ENCODE results near the gene USP27X. TPM values are rescaled to one million over a fixed set of nuclear protein-coding genes. Genes with fewer than 3 reads are reported as not detected.

USP27X gene
- total and polyA plus RNA-seq, 2 of the 4 experiments (the other 2 are of a cell fraction), result 2.7 to 6.3 TPM

GRCh38 chrX:49868739-49869138, 10.5 kb upstream of the USP27X start:
- Histone ChIP-seq H4K91ac (ENCODE audit: insufficient read depth, low read depth, low read length) (no peak overlapping the region), H2BK15ac (ENCODE audit: low read depth, low read length) (no peak overlapping the region), H2AFZ (replicated peaks; ENCODE audit: low read length, poor library complexity) (no peak overlapping the region), H2BK120ac (ENCODE audit: low read depth, low read length) (no peak overlapping the region), H3K56ac (ENCODE audit: extremely low read depth, insufficient read depth, low read length) (no peak overlapping the region), H3K14ac (replicated peaks; ENCODE audit: low read depth, low read length) (no peak overlapping the region), H4K5ac (ENCODE audit: low read depth, low read length) (no peak overlapping the region), H2AK9ac (replicated peaks; ENCODE audit: low read depth, low read length, poor library complexity) (no peak overlapping the region), H4K20me1 (ENCODE audit: insufficient read depth, low read length) (no peaks in the 10 kb centered on the region), H3K9me1 (ENCODE audit: insufficient read depth, low read length) (no peaks in the 10 kb centered on the region), H3K4me3 (ENCODE audit: insufficient read depth, low read depth, low read length) (no peak overlapping the region), H2AK5ac (ENCODE audit: low read depth, low read length) (no peak overlapping the region), H2BK5ac (ENCODE audit: low read depth, low read length, poor library complexity, severe bottlenecking) (no peak overlapping the region), H3K27ac (ENCODE audit: insufficient read depth, low read length) (no peak overlapping the region), H3K9ac (ENCODE audit: low read depth, low read length) (no peak overlapping the region), H3K27me3 (ENCODE audit: control insufficient read depth, insufficient read depth, low read length) (peaks cover 12% of the 10 kb centered on the region), H3K23ac (ENCODE audit: low read depth, low read length) (no peak overlapping the region), H3K4me1 (ENCODE audit: control insufficient read depth, insufficient read depth, low read length) (no peaks in the 10 kb centered on the region), H3K79me1 (ENCODE audit: low read depth in 1 of 2, low read length in 2 of 2) (no peaks in the 10 kb centered on the region), H2BK20ac (ENCODE audit: low read depth, low read length) (no peak overlapping the region), H4K8ac (ENCODE audit: low read depth in 2 of 2, low read length in 2 of 2) (no peak overlapping the region), H3K18ac (ENCODE audit: low read depth, low read length) (no peak overlapping the region), H3K36me3 (ENCODE audit: control insufficient read depth, insufficient read depth, low read length) (no peaks in the 10 kb centered on the region), H3K9me3 (ENCODE audit: control insufficient read depth, insufficient read depth, low read length) (no peaks in the 10 kb centered on the region), H3K4me2 (ENCODE audit: low read depth, low read length) (no peak overlapping the region), H3K4ac (ENCODE audit: low read depth, low read length) (no peak overlapping the region)
- no peak for ATAC-seq (ENCODE audit: low read depth)
- no CpG with 5 or more reads among the region's 1 CpG for WGBS, 2 experiments (ENCODE audit: extremely low coverage in 2 of 2, insufficient read length in 1 of 2)
- in situ Hi-C loops (cut with MboI; ENCODE audit: low sequenced_read_pairs) (no loop called here), intact Hi-C loops (cut with micrococcal nuclease) (no loop called here), dilution Hi-C loops (cut with HindIII; ENCODE audit: low sequenced_read_pairs, unreplicated experiment) (no loop called here)
- ChIA-PET CTCF (interaction anchor here (0.6 kb wide), 1 partner anchor 45 kb away, joined by 3 read pairs; no protein-coding TSS in a partner anchor), POLR2A (ENCODE audit: unreplicated experiment) (no interaction called here)
- DNase-seq, result no peak
- BruUV-seq (replicated peaks), result no TSS peak
- TF ChIP-seq USF2 (IDR thresholded peaks at IDR 0.05; ENCODE audit: low read depth, low read length), result no peak
- TF ChIP-seq SMC3 (IDR thresholded peaks at IDR 0.05; ENCODE audit: low read depth, low read length), result no peak
- no peak for TF ChIP-seq ELK1 (IDR thresholded peaks at IDR 0.05; ENCODE audit: borderline replicate concordance, low read depth, low read length)
- no peak for TF ChIP-seq MAZ (IDR thresholded peaks at IDR 0.05; ENCODE audit: borderline replicate concordance, low read depth, low read length)
- TF ChIP-seq RCOR1 (IDR thresholded peaks at IDR 0.05; ENCODE audit: insufficient replicate concordance, low read length), result no peak
- TF ChIP-seq CTCF (conservative IDR thresholded peaks at IDR 0.05; ENCODE audit: low read depth, low read length), result no peak
- no peak for TF ChIP-seq POLR2A (IDR thresholded peaks at IDR 0.05; ENCODE audit: low read depth, low read length)
- no peak for TF ChIP-seq MXI1 (IDR thresholded peaks at IDR 0.05; ENCODE audit: borderline replicate concordance, low read depth, low read length)
